CD4-positive, alpha-beta T cell (primary cell): ENCODE data around the gene ABCB9. TPM values are rescaled to one million over a fixed set of nuclear protein-coding genes. Genes with fewer than 3 reads are reported as not detected.

Experiments used
- ATAC-seq: fragments of 200-7000 bp; cut with Tn5 transposase; one replicate; pipeline ENCODE4 v1.10.0; 2022; ENCODE audit warnings: mild to moderate bottlenecking; ENCODE audit not compliant: poor library complexity
- CTCF ChIA-PET: fragments of 350-600 bp; sonication (Branson Sonifier 250); formaldehyde crosslinking; loops from one replicate; lab custom pipeline; 2021; ENCODE audit warnings: antibody characterized with exemption, inconsistent platforms; lab: Charles Lee
- POLR2A ChIA-PET: fragments of 350-600 bp; sonication (Branson Sonifier 250); formaldehyde crosslinking; loops from one replicate; lab custom pipeline; 2021; ENCODE audit warnings: antibody characterized with exemption, inconsistent platforms; lab: Charles Lee
- DNase-seq, 14 experiments: peaks; one replicate each; pipeline ENCODE4 v3.0.0-alpha.2; 2013 to 2020; ENCODE audit warnings: mixed read lengths in 2 of 14
- H3K27ac ChIP-seq, 2 donors: one replicate each; pipeline versions ENCODE4 v1.5.1 to v1.7.0; 2013; ENCODE audit warnings: low read length in 2 of 2, low read depth in 1 of 2, mild to moderate bottlenecking in 1 of 2
- H3K27me3 ChIP-seq, 2 experiments: 1 replicate in 1 of 2; 2 replicates in 1 of 2; pipeline versions ENCODE4 v1.6.1 to v1.7.0; 2013; ENCODE audit warnings: low read length in 2 of 2, control low read depth in 1 of 2, mild to moderate bottlenecking in 1 of 2, moderate library complexity in 1 of 2; ENCODE audit not compliant: insufficient read depth in 2 of 2, control insufficient read depth in 1 of 2
- H3K36me3 ChIP-seq: one replicate; pipeline ENCODE4 v1.6.1; 2013; ENCODE audit warnings: low read length, control low read depth; ENCODE audit not compliant: insufficient read depth
- H3K4me1 ChIP-seq: one replicate; pipeline ENCODE4 v1.6.1; 2013; ENCODE audit warnings: low read length, control low read depth; ENCODE audit not compliant: insufficient read depth
- H3K4me3 ChIP-seq: one replicate; pipeline ENCODE4 v1.5.1; 2013; ENCODE audit warnings: mild to moderate bottlenecking, low read length, moderate library complexity
- H3K9me3 ChIP-seq, 2 experiments: 1 replicate in 1 of 2; 2 replicates in 1 of 2; pipeline versions ENCODE4 v1.6.1 to v1.7.0; 2013; ENCODE audit warnings: low read length in 2 of 2, mild to moderate bottlenecking in 2 of 2, control low read depth in 1 of 2, moderate library complexity in 1 of 2; ENCODE audit not compliant: control insufficient read depth in 1 of 2, insufficient read depth in 1 of 2
- H3K27ac Mint-ChIP-seq: one replicate; pipeline ENCODE4 v1.8.0; 2020; ENCODE audit warnings: mixed read lengths
- H3K27me3 Mint-ChIP-seq: one replicate; pipeline ENCODE4 v1.8.0; 2021; ENCODE audit warnings: mixed read lengths
- H3K36me3 Mint-ChIP-seq: one replicate; pipeline ENCODE4 v1.8.0; 2021; ENCODE audit warnings: low read depth, mixed read lengths
- H3K4me1 Mint-ChIP-seq: one replicate; pipeline ENCODE4 v1.8.0; 2021; ENCODE audit warnings: low read depth, mixed read lengths
- H3K4me3 Mint-ChIP-seq: one replicate; pipeline ENCODE4 v1.8.0; 2020; ENCODE audit warnings: mild to moderate bottlenecking, mixed read lengths
- H3K9me3 Mint-ChIP-seq: one replicate; pipeline ENCODE4 v1.8.0; 2020; ENCODE audit warnings: mixed read lengths
- CTCF ChIP-seq: fragments of 200-600 bp; IDR thresholded peaks from one replicate; pipeline ENCODE4 v1.8.0; 2022; ENCODE audit warnings: antibody characterized with exemption, mild to moderate bottlenecking
- intact Hi-C, 2 experiments: fragments of 100-400 bp; cut with DNase I in 1 of 2; cut with micrococcal nuclease in 1 of 2; formaldehyde crosslinking; loops; one replicate each; pipeline versions ENCODE4 v1.15.1 to v1.9.0; 2023 to 2025; cut with DNase I, micrococcal nuclease
- total RNA-seq, 174 experiments: library from RNA in 2 of 174; stranded (reverse) in 2 of 174; gene quantifications; one replicate each; pipeline ENCODE4 v1.2.3 and lab custom pipeline; 2021 to 2026

Gene ABCB9
- total RNA-seq, 2 experiments from 2014 or later: 5.4 to 6.2 TPM

GRCh38 chr12:122959566-122960192, 6.6 kb downstream of the ABCB9 start:
- H3K9me3 Mint-ChIP-seq: no peaks in the 10 kb centered on the region
- Histone ChIP-seq H3K9me3 (no peaks in the 10 kb centered on the region), H3K4me3 (no peak overlapping the region), H3K27ac (no peak overlapping the region), H3K36me3 (no peaks in the 10 kb centered on the region), H3K27me3 (no peaks in the 10 kb centered on the region), H3K4me1 (peaks cover 9% of the 10 kb centered on the region)
- H3K4me1 Mint-ChIP-seq: peaks cover 1% of the 10 kb centered on the region
- intact Hi-C loops: loop anchor here in 1 of 2 experiments (10.0 kb wide), 1 partner anchor 325 kb away; no protein-coding TSS in a partner anchor
- no peak overlapping the region for H3K4me3 Mint-ChIP-seq
- ATAC-seq: no peak
- no peaks in the 10 kb centered on the region for H3K36me3 Mint-ChIP-seq
- no peaks in the 10 kb centered on the region for H3K27me3 Mint-ChIP-seq
- ChIA-PET POLR2A (no interaction called here), CTCF (no interaction called here)
- no peak for TF ChIP-seq CTCF
- DNase-seq: no peak
- H3K27ac Mint-ChIP-seq: no peak overlapping the region

GRCh38 chr12:122958198-122958888, 7.9 kb downstream of the ABCB9 start:
- intact Hi-C loops: loop anchor here in 1 of 2 experiments (10.0 kb wide), 1 partner anchor 324 kb away; no protein-coding TSS in a partner anchor
- Histone ChIP-seq H3K4me1 (peaks cover 5% of the 10 kb centered on the region), H3K27ac (no peak overlapping the region), H3K27me3 (no peaks in the 10 kb centered on the region), H3K36me3 (no peaks in the 10 kb centered on the region), H3K4me3 (no peak overlapping the region), H3K9me3 (no peaks in the 10 kb centered on the region)
- DNase-seq (no peak), ATAC-seq (no peak)
- no peak overlapping the region for H3K4me3 Mint-ChIP-seq
- no peak for TF ChIP-seq CTCF
- POLR2A ChIA-PET: no interaction called here
- no peaks in the 10 kb centered on the region for H3K4me1 Mint-ChIP-seq
- CTCF ChIA-PET: no interaction called here
- no peak overlapping the region for H3K27ac Mint-ChIP-seq
- no peaks in the 10 kb centered on the region for H3K36me3 Mint-ChIP-seq
- H3K9me3 Mint-ChIP-seq: no peaks in the 10 kb centered on the region
- no peaks in the 10 kb centered on the region for H3K27me3 Mint-ChIP-seq

GRCh38 chr12:122956035-122956434, 10.2 kb downstream of the ABCB9 start:
- peaks cover 6% of the 10 kb centered on the region for H3K4me1 Mint-ChIP-seq
- POLR2A ChIA-PET: interaction anchor here (1.8 kb wide), 1 partner anchor 19 kb away, joined by 9 read pairs; the partner anchor contains the start of gene OGFOD2

More at GRCh38 chr12:122956035-122956434, 10.2 kb downstream of the ABCB9 start:
- Histone ChIP-seq H3K4me1 (no peaks in the 10 kb centered on the region), H3K27ac (no peak overlapping the region), H3K4me3 (no peak overlapping the region), H3K36me3 (no peaks in the 10 kb centered on the region), H3K9me3 (no peaks in the 10 kb centered on the region), H3K27me3 (no peaks in the 10 kb centered on the region)
- CTCF ChIA-PET: interaction anchor here (1.9 kb wide), 1 partner anchor 163 kb away, joined by 6 read pairs; no protein-coding TSS in a partner anchor
- TF ChIP-seq CTCF: no peak
- ATAC-seq (no peak), DNase-seq (no peak)
- intact Hi-C loops: loop anchor here in 1 of 2 experiments (10.0 kb wide), 1 partner anchor 321 kb away; no protein-coding TSS in a partner anchor
- H3K27ac Mint-ChIP-seq: no peak overlapping the region
- no peaks in the 10 kb centered on the region for H3K9me3 Mint-ChIP-seq
- no peaks in the 10 kb centered on the region for H3K36me3 Mint-ChIP-seq
- no peak overlapping the region for H3K4me3 Mint-ChIP-seq
- H3K27me3 Mint-ChIP-seq: no peaks in the 10 kb centered on the region
